ENCODE data around the gene PAGR1. TPM values are rescaled to one million over a fixed set of nuclear protein-coding genes. Genes with fewer than 3 reads are reported as not detected.

PAGR1 gene
- total and polyA plus RNA-seq, 4 donors = 8.2 to 65.5 (median 51.0) TPM

DNA sequence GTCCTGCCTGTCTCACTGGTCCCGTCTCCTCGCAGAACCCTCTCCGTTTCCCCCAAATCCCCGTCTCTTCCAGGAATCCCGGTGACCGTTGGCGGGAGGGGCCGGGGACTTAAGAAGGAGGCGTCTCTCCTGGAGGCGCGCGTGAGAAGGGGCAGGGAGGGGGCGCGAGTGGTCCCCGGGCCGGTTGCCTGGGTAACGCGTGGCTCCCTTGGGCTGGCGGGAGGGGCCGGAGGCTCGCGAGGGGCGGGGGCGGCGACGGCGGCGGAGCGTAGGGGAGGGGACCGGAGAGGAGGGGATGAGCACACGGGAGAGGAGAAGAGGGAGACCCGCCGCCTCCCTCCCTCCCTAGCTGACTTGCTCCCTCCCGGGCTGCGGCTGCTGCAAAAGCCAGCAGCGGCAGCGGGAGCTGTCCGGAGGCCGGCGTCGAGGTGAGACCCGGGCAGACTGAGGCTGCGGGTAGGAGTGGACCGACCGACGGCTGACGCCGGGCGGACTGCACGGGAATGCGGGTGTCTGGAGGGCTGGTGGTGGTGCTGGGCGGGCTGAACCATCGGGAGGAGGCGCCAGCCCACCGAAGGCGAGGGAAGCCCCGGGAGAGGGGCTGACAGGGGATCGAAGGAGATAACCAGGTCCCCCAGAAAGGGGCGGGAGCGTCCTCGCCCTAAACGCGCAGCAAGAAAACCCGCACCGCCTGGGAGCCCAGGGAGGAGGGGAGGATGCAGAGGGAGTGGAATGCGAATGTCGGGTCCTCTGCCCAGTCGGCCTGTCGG is 3.9 kb upstream of the PAGR1 start, which contains the start of gene PRRT2:
PRRT2 (plus strand) TSS at position 298 of the 770 bp plus-strand sequence. CDS start 862 bp downstream, outside the sequence.
- DNase-seq (ENCODE audit: low read depth in 4 of 6, low spot score in 6 of 6) = peak in 5 of 6 donors; percentile 79 to 97 (median 86)
- peak within 1 kb of the TSS; percentile 99 for H3K27ac ChIP-seq (ENCODE audit: low read depth, low read length)
- peaks cover 70% of the 10 kb centered on the region for H3K36me3 ChIP-seq (ENCODE audit: control insufficient read depth, insufficient read depth, low read length)
- H3K4me1 ChIP-seq (ENCODE audit: control insufficient read depth, insufficient read depth, low read length) = peaks cover 99% of the 10 kb centered on the region
- H3K9me3 ChIP-seq (ENCODE audit: control insufficient read depth, insufficient read depth, low read length) = no peaks in the 10 kb centered on the region
- H3K27me3 ChIP-seq (ENCODE audit: control insufficient read depth, insufficient read depth, low read length) = no peaks in the 10 kb centered on the region
- WGBS (ENCODE audit: insufficient coverage) = 0% methylated on average over 55 of the region's 69 CpGs
- H3K4me3 ChIP-seq (ENCODE audit: low read depth, low read length) = peak within 1 kb of the TSS; percentile 88

DNA sequence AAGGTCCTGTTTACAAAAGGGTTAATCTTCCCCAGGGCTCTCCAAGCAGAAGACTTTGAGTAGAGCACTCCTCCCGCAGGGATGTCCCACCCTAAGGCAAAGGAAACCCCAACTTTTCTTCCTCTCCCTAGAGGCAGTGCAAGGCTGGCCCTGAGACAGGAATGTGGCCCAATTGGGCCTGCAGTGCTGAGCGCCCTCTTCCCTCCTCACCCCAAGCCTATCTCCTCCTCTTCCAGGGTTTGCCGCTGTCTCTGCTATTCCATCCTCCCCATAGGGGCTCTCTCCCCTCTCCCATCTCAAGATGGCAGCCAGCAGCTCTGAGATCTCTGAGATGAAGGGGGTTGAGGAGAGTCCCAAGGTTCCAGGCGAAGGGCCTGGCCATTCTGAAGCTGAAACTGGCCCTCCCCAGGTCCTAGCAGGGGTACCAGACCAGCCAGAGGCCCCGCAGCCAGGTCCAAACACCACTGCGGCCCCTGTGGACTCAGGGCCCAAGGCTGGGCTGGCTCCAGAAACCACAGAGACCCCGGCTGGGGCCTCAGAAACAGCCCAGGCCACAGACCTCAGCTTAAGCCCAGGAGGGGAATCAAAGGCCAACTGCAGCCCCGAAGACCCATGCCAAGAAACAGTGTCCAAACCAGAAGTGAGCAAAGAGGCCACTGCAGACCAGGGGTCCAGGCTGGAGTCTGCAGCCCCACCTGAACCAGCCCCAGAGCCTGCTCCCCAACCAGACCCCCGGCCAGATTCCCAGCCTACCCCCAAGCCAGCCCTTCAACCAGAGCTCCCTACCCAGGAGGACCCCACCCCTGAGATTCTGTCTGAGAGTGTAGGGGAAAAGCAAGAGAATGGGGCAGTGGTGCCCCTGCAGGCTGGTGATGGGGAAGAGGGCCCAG is 3.0 kb upstream of the PAGR1 start:
- Histone ChIP-seq H3K9me3 (ENCODE audit: control insufficient read depth, insufficient read depth, low read length) (no peaks in the 10 kb centered on the region), H3K27ac (ENCODE audit: low read depth, low read length) (peak overlapping the region; percentile 99), H3K4me1 (ENCODE audit: control insufficient read depth, insufficient read depth, low read length) (peaks cover 95% of the 10 kb centered on the region), H3K4me3 (ENCODE audit: low read depth, low read length) (peak overlapping the region; percentile 88), H3K27me3 (ENCODE audit: control insufficient read depth, insufficient read depth, low read length) (no peaks in the 10 kb centered on the region), H3K36me3 (ENCODE audit: control insufficient read depth, insufficient read depth, low read length) (peaks cover 68% of the 10 kb centered on the region)
- WGBS (ENCODE audit: insufficient coverage) = 32% methylated on average over 7 of the region's 9 CpGs
- DNase-seq (ENCODE audit: low read depth in 4 of 6, low spot score in 6 of 6) = peak in 2 of 6 donors; percentile 48 to 66

DNA sequence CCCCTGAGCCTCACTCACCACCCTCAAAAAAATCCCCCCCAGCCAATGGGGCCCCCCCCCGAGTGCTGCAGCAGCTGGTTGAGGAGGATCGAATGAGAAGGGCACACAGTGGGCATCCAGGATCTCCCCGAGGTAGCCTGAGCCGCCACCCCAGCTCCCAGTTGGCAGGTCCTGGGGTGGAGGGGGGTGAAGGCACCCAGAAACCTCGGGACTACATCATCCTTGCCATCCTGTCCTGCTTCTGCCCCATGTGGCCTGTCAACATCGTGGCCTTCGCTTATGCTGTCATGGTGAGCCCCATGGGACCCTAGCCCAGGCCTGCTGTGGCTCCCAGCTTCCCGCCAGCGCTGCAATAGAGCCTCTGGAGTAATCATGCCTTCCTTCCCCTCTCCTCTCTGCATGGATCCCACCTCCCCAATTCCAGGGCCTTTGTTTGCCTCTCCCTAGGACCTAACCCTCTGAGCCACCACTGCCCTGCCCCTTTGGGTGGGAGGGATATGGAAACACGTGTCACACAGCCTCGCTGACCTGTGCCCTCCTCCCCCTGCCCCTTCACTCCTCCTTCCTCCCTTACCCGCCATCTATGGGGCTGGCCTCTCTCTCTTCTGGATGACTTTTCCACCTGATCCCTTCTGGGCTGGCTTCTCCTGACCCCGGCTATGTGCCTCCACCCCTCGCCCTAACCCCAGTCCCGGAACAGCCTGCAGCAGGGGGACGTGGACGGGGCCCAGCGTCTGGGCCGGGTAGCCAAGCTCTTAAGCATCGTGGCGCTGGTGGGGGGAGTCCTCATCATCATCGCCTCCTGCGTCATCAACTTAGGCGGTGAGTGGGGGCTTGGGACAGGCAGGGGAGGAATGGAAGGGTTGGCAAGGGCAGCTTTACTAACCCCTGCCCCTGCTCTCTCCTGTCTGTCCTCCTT is 2.0 kb upstream of the PAGR1 start:
- peaks cover 68% of the 10 kb centered on the region for H3K36me3 ChIP-seq (ENCODE audit: control insufficient read depth, insufficient read depth, low read length)
- H3K27me3 ChIP-seq (ENCODE audit: control insufficient read depth, insufficient read depth, low read length) = no peaks in the 10 kb centered on the region
- DNase-seq (ENCODE audit: low read depth in 4 of 6, low spot score in 6 of 6) = peak in 1 of 6 donors; percentile 28
- peak overlapping the region; percentile 88 for H3K4me3 ChIP-seq (ENCODE audit: low read depth, low read length)
- 36% methylated on average over 18 of the region's 24 CpGs for WGBS (ENCODE audit: insufficient coverage)
- no peaks in the 10 kb centered on the region for H3K9me3 ChIP-seq (ENCODE audit: control insufficient read depth, insufficient read depth, low read length)
- peaks cover 87% of the 10 kb centered on the region for H3K4me1 ChIP-seq (ENCODE audit: control insufficient read depth, insufficient read depth, low read length)
- H3K27ac ChIP-seq (ENCODE audit: low read depth, low read length) = peak overlapping the region; percentile 99

DNA sequence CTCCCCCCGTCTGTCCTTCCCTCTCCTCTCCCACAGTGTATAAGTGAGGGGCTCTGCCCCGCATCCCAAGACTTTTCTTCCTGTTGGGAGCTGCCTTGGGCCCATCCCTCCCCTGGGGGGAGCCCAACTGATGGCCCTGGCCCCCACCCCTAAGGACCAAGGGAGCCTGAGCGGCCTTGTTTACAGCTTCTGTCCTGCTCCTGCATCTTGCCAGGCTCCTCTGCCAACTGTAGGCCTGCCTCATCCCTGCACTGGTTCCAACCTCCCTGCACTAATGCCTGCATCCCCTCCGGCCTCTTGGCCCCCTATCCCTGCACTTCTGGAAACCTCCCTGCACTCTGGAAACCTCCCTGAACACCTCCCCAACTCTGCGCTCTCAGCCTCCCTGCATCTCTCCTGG is 1.4 kb upstream of the PAGR1 start:
- 50% methylated on average over 5 of the region's 5 CpGs for WGBS (ENCODE audit: insufficient coverage)
- Histone ChIP-seq H3K27me3 (ENCODE audit: control insufficient read depth, insufficient read depth, low read length) (no peaks in the 10 kb centered on the region), H3K27ac (ENCODE audit: low read depth, low read length) (peak overlapping the region; percentile 99), H3K36me3 (ENCODE audit: control insufficient read depth, insufficient read depth, low read length) (peaks cover 68% of the 10 kb centered on the region), H3K9me3 (ENCODE audit: control insufficient read depth, insufficient read depth, low read length) (no peaks in the 10 kb centered on the region), H3K4me3 (ENCODE audit: low read depth, low read length) (peak overlapping the region; percentile 81), H3K4me1 (ENCODE audit: control insufficient read depth, insufficient read depth, low read length) (peaks cover 85% of the 10 kb centered on the region)
- DNase-seq (ENCODE audit: low read depth in 4 of 6, low spot score in 6 of 6) = peak in 1 of 6 donors; percentile 26

DNA sequence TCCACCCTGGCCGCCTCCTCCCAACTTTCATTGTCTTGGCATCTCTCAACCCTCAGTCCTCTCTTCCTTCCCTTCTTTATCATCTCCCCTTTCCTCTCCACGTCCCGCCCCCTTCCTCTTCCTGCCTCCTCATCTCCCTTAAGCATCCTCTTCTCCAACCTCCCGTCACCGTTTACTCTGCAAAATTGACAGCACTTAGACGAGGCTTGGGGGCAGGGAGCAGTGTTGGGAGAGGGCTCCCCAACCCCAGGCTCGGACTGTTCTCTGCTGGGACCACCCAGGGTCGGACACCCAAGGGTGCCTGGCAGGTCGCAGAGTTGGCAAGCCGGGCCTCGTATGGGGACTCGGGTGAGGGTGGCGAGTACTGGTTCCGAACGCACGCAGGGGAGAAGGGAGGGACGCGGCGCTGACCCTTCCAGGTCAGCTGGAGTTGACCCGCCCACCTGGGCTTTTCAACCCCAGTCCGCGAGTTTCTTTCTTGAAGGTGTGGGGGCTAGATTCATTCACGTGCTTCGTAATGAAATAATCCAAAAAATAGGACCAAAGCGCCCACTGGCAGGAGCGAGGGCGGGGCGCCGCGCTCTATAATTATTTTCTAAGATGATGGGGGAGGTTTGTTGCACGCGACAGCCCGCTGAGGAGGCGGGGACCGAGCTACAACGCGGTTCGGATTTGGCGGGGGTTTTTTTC is 775 bp upstream of the PAGR1 start:
- Histone ChIP-seq H3K36me3 (ENCODE audit: control insufficient read depth, insufficient read depth, low read length) (peaks cover 67% of the 10 kb centered on the region), H3K4me1 (ENCODE audit: control insufficient read depth, insufficient read depth, low read length) (peaks cover 83% of the 10 kb centered on the region), H3K27ac (ENCODE audit: low read depth, low read length) (peak overlapping the region; percentile 99), H3K9me3 (ENCODE audit: control insufficient read depth, insufficient read depth, low read length) (no peaks in the 10 kb centered on the region), H3K27me3 (ENCODE audit: control insufficient read depth, insufficient read depth, low read length) (no peaks in the 10 kb centered on the region), H3K4me3 (ENCODE audit: low read depth, low read length) (peak overlapping the region; percentile 81)
- WGBS (ENCODE audit: insufficient coverage) = 9% methylated on average over 22 of the region's 39 CpGs
- DNase-seq (ENCODE audit: low read depth in 4 of 6, low spot score in 6 of 6) = peak in 1 of 6 donors; percentile 47

DNA sequence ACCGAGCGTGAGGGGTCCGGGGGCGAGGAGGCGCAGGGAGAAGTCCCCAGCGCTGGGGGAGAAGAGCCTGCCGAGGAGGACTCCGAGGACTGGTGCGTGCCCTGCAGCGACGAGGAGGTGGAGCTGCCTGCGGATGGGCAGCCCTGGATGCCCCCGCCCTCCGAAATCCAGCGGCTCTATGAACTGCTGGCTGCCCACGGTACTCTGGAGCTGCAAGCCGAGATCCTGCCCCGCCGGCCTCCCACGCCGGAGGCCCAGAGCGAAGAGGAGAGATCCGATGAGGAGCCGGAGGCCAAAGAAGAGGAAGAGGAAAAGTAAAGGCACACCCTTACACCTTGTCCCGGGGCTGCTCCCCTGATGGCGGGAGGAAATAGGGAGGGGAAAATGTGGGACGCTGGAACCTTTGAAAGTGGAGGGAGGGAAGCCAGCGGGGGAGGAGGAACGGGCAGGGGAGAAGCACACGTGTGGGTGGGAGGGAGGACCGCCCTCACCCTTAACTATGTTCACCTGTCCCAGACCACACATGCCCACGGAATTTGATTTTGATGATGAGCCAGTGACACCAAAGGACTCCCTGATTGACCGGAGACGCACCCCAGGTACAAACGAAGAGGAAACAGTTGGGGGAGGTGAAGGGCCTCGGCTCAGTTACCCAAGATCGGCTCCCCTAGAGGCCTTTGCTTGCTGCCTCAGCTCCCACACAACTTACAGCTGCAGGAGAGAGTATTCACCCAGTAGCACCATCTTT is 916 bp downstream of the PAGR1 start:
- no peaks in the 10 kb centered on the region for H3K27me3 ChIP-seq (ENCODE audit: control insufficient read depth, insufficient read depth, low read length)
- peaks cover 65% of the 10 kb centered on the region for H3K36me3 ChIP-seq (ENCODE audit: control insufficient read depth, insufficient read depth, low read length)
- peaks cover 83% of the 10 kb centered on the region for H3K4me1 ChIP-seq (ENCODE audit: control insufficient read depth, insufficient read depth, low read length)
- H3K9me3 ChIP-seq (ENCODE audit: control insufficient read depth, insufficient read depth, low read length) = no peaks in the 10 kb centered on the region
- H3K4me3 ChIP-seq (ENCODE audit: low read depth, low read length) = peak overlapping the region; percentile 81
- under 1% methylated on average over 25 of the region's 37 CpGs for WGBS (ENCODE audit: insufficient coverage)
- H3K27ac ChIP-seq (ENCODE audit: low read depth, low read length) = peak overlapping the region; percentile 99
- DNase-seq (ENCODE audit: low read depth in 4 of 6, low spot score in 6 of 6) = peak in 1 of 6 donors; percentile 58

DNA sequence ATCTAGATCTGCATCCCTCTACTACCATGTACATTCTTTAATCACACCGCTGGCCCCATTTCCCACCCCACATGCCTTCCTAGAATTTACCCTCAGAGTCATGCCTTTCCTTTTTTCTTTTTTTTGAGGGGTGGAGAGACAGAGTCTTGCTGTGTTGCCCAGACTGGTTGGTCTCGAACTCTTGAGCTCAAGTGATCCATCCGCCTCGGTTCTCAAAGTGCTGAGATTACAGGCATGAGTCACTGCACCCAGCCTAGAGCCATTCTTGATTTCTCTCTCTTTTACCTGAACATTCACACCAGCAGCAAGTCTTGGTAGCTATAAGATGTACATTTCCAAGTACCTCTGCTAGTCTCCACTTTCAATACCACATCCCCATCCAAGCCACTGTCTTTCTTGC is 2.1 kb downstream of the PAGR1 start:
- Histone ChIP-seq H3K9me3 (ENCODE audit: control insufficient read depth, insufficient read depth, low read length) (no peaks in the 10 kb centered on the region), H3K4me1 (ENCODE audit: control insufficient read depth, insufficient read depth, low read length) (peaks cover 74% of the 10 kb centered on the region), H3K27me3 (ENCODE audit: control insufficient read depth, insufficient read depth, low read length) (no peaks in the 10 kb centered on the region), H3K36me3 (ENCODE audit: control insufficient read depth, insufficient read depth, low read length) (peaks cover 64% of the 10 kb centered on the region), H3K4me3 (ENCODE audit: low read depth, low read length) (no peak overlapping the region), H3K27ac (ENCODE audit: low read depth, low read length) (no peak overlapping the region)
- 80% methylated on average over 3 of the region's 4 CpGs for WGBS (ENCODE audit: insufficient coverage)
- no peak for DNase-seq (ENCODE audit: low read depth in 4 of 6, low spot score in 6 of 6)

DNA sequence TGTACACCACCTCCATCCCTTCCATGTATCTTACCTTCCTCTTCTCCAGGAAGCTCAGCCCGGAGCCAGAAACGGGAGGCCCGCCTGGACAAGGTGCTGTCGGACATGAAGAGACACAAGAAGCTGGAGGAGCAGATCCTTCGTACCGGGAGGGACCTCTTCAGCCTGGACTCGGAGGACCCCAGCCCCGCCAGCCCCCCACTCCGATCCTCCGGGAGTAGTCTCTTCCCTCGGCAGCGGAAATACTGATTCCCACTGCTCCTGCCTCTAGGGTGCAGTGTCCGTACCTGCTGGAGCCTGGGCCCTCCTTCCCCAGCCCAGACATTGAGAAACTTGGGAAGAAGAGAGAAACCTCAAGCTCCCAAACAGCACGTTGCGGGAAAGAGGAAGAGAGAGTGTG is 3.6 kb downstream of the PAGR1 start:
- H3K27me3 ChIP-seq (ENCODE audit: control insufficient read depth, insufficient read depth, low read length) = no peaks in the 10 kb centered on the region
- WGBS (ENCODE audit: insufficient coverage) = 78% methylated on average over 12 of the region's 15 CpGs
- peaks cover 60% of the 10 kb centered on the region for H3K4me1 ChIP-seq (ENCODE audit: control insufficient read depth, insufficient read depth, low read length)
- H3K9me3 ChIP-seq (ENCODE audit: control insufficient read depth, insufficient read depth, low read length) = no peaks in the 10 kb centered on the region
- peaks cover 50% of the 10 kb centered on the region for H3K36me3 ChIP-seq (ENCODE audit: control insufficient read depth, insufficient read depth, low read length)
- no peak for DNase-seq (ENCODE audit: low read depth in 4 of 6, low spot score in 6 of 6)
- no peak overlapping the region for H3K4me3 ChIP-seq (ENCODE audit: low read depth, low read length)
- no peak overlapping the region for H3K27ac ChIP-seq (ENCODE audit: low read depth, low read length)

Measured in spinal cord (tissue), 10 donors.